Left forelimb (tissue), 1 donor: ENCODE data around the gene ADD1.

ENCODE experiments used
- DNase-seq: peaks from one replicate; pipeline ENCODE4 v3.0.0-alpha.2; 2018; ENCODE audit warnings: low spot score

The ADD1 gene

GRCh38 chr4:2859514-2859913 is 15.9 kb downstream of the ADD1 start:
- no peak for DNase-seq

- no peak for DNase-seq
Observed at GRCh38 chr4:2860391-2861348, 17.0 kb downstream of the ADD1 start.

- DNase-seq = no peak
Observed at GRCh38 chr4:2861631-2862436, 18.2 kb downstream of the ADD1 start.

GRCh38 chr4:2862528-2862927 is 18.9 kb downstream of the ADD1 start:
- DNase-seq = no peak

GRCh38 chr4:2863649-2864048 is 20.0 kb downstream of the ADD1 start:
- no peak for DNase-seq

- DNase-seq = no peak
Observed at GRCh38 chr4:2865196-2865780, 21.6 kb downstream of the ADD1 start.

GRCh38 chr4:2866160-2866861 is 22.7 kb downstream of the ADD1 start:
- no peak for DNase-seq

- no peak for DNase-seq
Observed at GRCh38 chr4:2866891-2867290, 23.2 kb downstream of the ADD1 start.

- DNase-seq = no peak
Observed at GRCh38 chr4:2867758-2868491, 24.3 kb downstream of the ADD1 start.

GRCh38 chr4:2868877-2869487 is 25.3 kb downstream of the ADD1 start:
- no peak for DNase-seq

GRCh38 chr4:2869659-2870058 is 26.0 kb downstream of the ADD1 start:
- DNase-seq = no peak

- no peak for DNase-seq
Observed at GRCh38 chr4:2870082-2870481, 26.4 kb downstream of the ADD1 start.

GRCh38 chr4:2871466-2871865 is 27.8 kb downstream of the ADD1 start:
- no peak for DNase-seq

- no peak for DNase-seq
Observed at GRCh38 chr4:2871911-2872310, 28.3 kb downstream of the ADD1 start.

- DNase-seq = no peak
Observed at GRCh38 chr4:2873329-2873728, 29.7 kb downstream of the ADD1 start.

GRCh38 chr4:2874861-2875260 is 31.2 kb downstream of the ADD1 start:
- DNase-seq = no peak

GRCh38 chr4:2875556-2875955 is 31.9 kb downstream of the ADD1 start:
- DNase-seq = no peak

GRCh38 chr4:2878346-2878745 is 34.7 kb downstream of the ADD1 start:
- no peak for DNase-seq

GRCh38 chr4:2879026-2879425 is 35.4 kb downstream of the ADD1 start:
- DNase-seq = no peak

GRCh38 chr4:2881431-2881830 is 37.8 kb downstream of the ADD1 start:
- DNase-seq = no peak

GRCh38 chr4:2882341-2882740 is 38.7 kb downstream of the ADD1 start:
- no peak for DNase-seq
